H1 (cell line): Measurements from ENCODE around the gene CMTM1. TPM values are rescaled to one million over a fixed set of nuclear protein-coding genes. Genes with fewer than 3 reads are reported as not detected.

Experiments
- CTCF ChIA-PET: fragments of 300-600 bp; sonication (Branson Sonifier 250); formaldehyde crosslinking; loops from one replicate; lab custom pipeline; 2021; ENCODE audit not compliant: partially characterized antibody; lab: Charles Lee
- POLR2A ChIA-PET: fragments of 300-600 bp; sonication (Branson Sonifier 250); formaldehyde crosslinking; loops from one replicate; lab custom pipeline; 2021; ENCODE audit warnings: inconsistent platforms; ENCODE audit not compliant: partially characterized antibody; lab: Charles Lee
- DNase-seq, 2 experiments: peaks; one replicate each; pipeline versions ENCODE4 v3.0.0 to v3.0.0-alpha.2; 2010 to 2022; ENCODE audit warnings: low spot score in 2 of 2, low read depth in 1 of 2, mixed read lengths in 1 of 2
- FAIRE-seq: peaks from 2 replicates; lab custom pipeline; 2011; peaks lifted over from hg19 to GRCh38; lab: Jason Lieb, UNC
- H2AFZ ChIP-seq: 2 replicates; pipeline ENCODE4 v1.8.1; 2012; ENCODE audit warnings: low read length, inconsistent platforms
- H2AK5ac ChIP-seq: 2 replicates; pipeline ENCODE4 v1.6.1; 2013; ENCODE audit warnings: low read depth, low read length
- H2BK120ac ChIP-seq: replicated peaks from 2 replicates; pipeline ENCODE3; 2013; ENCODE audit warnings: low read depth, low read length, inconsistent platforms
- H2BK12ac ChIP-seq: 2 replicates; pipeline ENCODE4 v1.6.1; 2013; ENCODE audit warnings: low read depth, low read length
- H2BK15ac ChIP-seq: 2 replicates; pipeline ENCODE4 v1.6.1; 2013; ENCODE audit warnings: low read length
- H2BK20ac ChIP-seq: 2 replicates; pipeline ENCODE4 v1.6.1; 2013; ENCODE audit warnings: low read length
- H2BK5ac ChIP-seq: 2 replicates; pipeline ENCODE4 v1.6.1; 2013; ENCODE audit warnings: low read depth, low read length
- H3K14ac ChIP-seq: 2 replicates; pipeline ENCODE4 v1.6.1; 2013; ENCODE audit warnings: inconsistent platforms; ENCODE audit not compliant: insufficient read length
- H3K18ac ChIP-seq: 2 replicates; pipeline ENCODE4 v1.6.1; 2013; ENCODE audit warnings: low read length; ENCODE audit errors: extremely low read depth
- H3K23ac ChIP-seq: 2 replicates; pipeline ENCODE4 v1.6.1; 2013; ENCODE audit warnings: inconsistent platforms; ENCODE audit not compliant: insufficient read length
- H3K23me2 ChIP-seq: 2 replicates; pipeline ENCODE4 v1.6.1; 2013; ENCODE audit warnings: low read depth, low read length
- H3K27ac ChIP-seq: 2 replicates; pipeline ENCODE4 v1.6.1; 2011; ENCODE audit warnings: low read depth, low read length, inconsistent platforms
- H3K27me3 ChIP-seq, 4 experiments: replicated peaks in 1 of 4; 1 replicate in 1 of 4; 2 replicates in 3 of 4; pipeline versions ENCODE4 v1.6.1 to v1.8.1; 2011 to 2013; ENCODE audit warnings: low read length in 3 of 4, mild to moderate bottlenecking in 3 of 4, inconsistent platforms in 2 of 4, mixed read lengths in 2 of 4, moderate library complexity in 1 of 4; ENCODE audit not compliant: control insufficient read depth in 3 of 4, insufficient read depth in 3 of 4; ENCODE audit errors: extremely low read depth in 1 of 4
- H3K36me3 ChIP-seq, 4 experiments: 2 replicates each; pipeline versions ENCODE4 v1.6.1 to v1.8.1; 2011 to 2013; ENCODE audit warnings: mild to moderate bottlenecking in 4 of 4, low read length in 3 of 4, moderate library complexity in 2 of 4, control low read depth in 1 of 4, inconsistent platforms in 1 of 4; ENCODE audit not compliant: insufficient read depth in 4 of 4, control insufficient read depth in 2 of 4
- H3K4ac ChIP-seq: replicated peaks from 2 replicates; pipeline ENCODE3; 2013; ENCODE audit warnings: low read length, low read depth, mixed read lengths, inconsistent platforms; ENCODE audit not compliant: insufficient read length
- H3K4me1 ChIP-seq, 4 experiments: replicated peaks in 1 of 4; 1 replicate in 1 of 4; 2 replicates in 3 of 4; pipeline versions ENCODE4 v1.6.1 to v1.8.1; 2011 to 2013; ENCODE audit warnings: low read length in 3 of 4, inconsistent platforms in 2 of 4, mixed read lengths in 1 of 4; ENCODE audit not compliant: insufficient read depth in 4 of 4, control insufficient read depth in 3 of 4
- H3K4me2 ChIP-seq, 2 experiments: 2 replicates each; pipeline versions ENCODE4 v1.6.1 to v1.8.1; 2011 to 2013; ENCODE audit warnings: low read depth in 2 of 2, low read length in 2 of 2, control low read depth in 1 of 2, inconsistent platforms in 1 of 2, mild to moderate bottlenecking in 1 of 2; ENCODE audit not compliant: insufficient read depth in 1 of 2
- H3K4me3 ChIP-seq, 4 experiments: fragments of 200-600, 300-600 bp in 1 of 4; sonication (generic), shearing (Covaris generic), sonication (Bioruptor Twin) in 1 of 4; 2 replicates each; pipeline versions ENCODE4 v1.5.1 to v1.8.1; 2011 to 2016; ENCODE audit warnings: low read length in 4 of 4, low read depth in 3 of 4, control low read depth in 2 of 4, inconsistent platforms in 2 of 4, mild to moderate bottlenecking in 2 of 4, mixed read lengths in 1 of 4, moderate library complexity in 1 of 4; ENCODE audit not compliant: insufficient read depth in 2 of 4; ENCODE audit errors: extremely low read depth in 1 of 4
- H3K56ac ChIP-seq: replicated peaks from 2 replicates; pipeline ENCODE3; 2013; ENCODE audit warnings: low read depth, mild to moderate bottlenecking, mixed read lengths, low read length, inconsistent platforms; ENCODE audit not compliant: insufficient read length
- H3K79me1 ChIP-seq: 2 replicates; pipeline ENCODE4 v1.6.1; 2013; ENCODE audit warnings: low read depth, low read length, control low read depth
- H3K79me2 ChIP-seq, 2 experiments: 2 replicates each; pipeline versions ENCODE4 v1.6.1 to v1.8.1; 2012 to 2013; ENCODE audit warnings: low read length in 2 of 2, mild to moderate bottlenecking in 2 of 2, inconsistent platforms in 1 of 2; ENCODE audit not compliant: insufficient read depth in 2 of 2, control insufficient read depth in 1 of 2
- H3K9ac ChIP-seq, 4 experiments: replicated peaks in 1 of 4; 1 replicate in 1 of 4; 2 replicates in 3 of 4; pipeline versions ENCODE4 v1.6.1 to v1.8.1; 2011 to 2013; ENCODE audit warnings: low read depth in 3 of 4, low read length in 3 of 4, control low read depth in 2 of 4, mild to moderate bottlenecking in 2 of 4, moderate library complexity in 2 of 4, inconsistent platforms in 1 of 4; ENCODE audit errors: extremely low read depth in 1 of 4
- H3K9me3 ChIP-seq, 2 experiments: 2 replicates each; pipeline versions ENCODE4 v1.6.1 to v1.8.1; 2012 to 2013; ENCODE audit warnings: mild to moderate bottlenecking in 2 of 2, moderate library complexity in 2 of 2, control low read depth in 1 of 2, inconsistent platforms in 1 of 2, low read depth in 1 of 2, low read length in 1 of 2, mixed read lengths in 1 of 2; ENCODE audit not compliant: insufficient read depth in 2 of 2
- H4K20me1 ChIP-seq, 2 experiments: replicated peaks in 1 of 2; 2 replicates each; pipeline versions ENCODE3 to v1.8.1; 2011 to 2013; ENCODE audit warnings: inconsistent platforms in 2 of 2, low read length in 2 of 2, mild to moderate bottlenecking in 1 of 2; ENCODE audit not compliant: insufficient read depth in 2 of 2, control insufficient read depth in 1 of 2
- H4K5ac ChIP-seq: 2 replicates; pipeline ENCODE4 v1.6.1; 2013; ENCODE audit warnings: low read length, low read depth, mixed read lengths, inconsistent platforms; ENCODE audit not compliant: insufficient read length
- H4K8ac ChIP-seq: 2 replicates; pipeline ENCODE4 v1.8.0; 2013; ENCODE audit warnings: mild to moderate bottlenecking, moderate library complexity, low read length, inconsistent platforms; ENCODE audit not compliant: insufficient read depth; ENCODE audit errors: extremely low read depth
- H4K91ac ChIP-seq: replicated peaks from 2 replicates; pipeline ENCODE3; 2013; ENCODE audit warnings: low read length, mixed read lengths, inconsistent platforms; ENCODE audit not compliant: insufficient read length
- RNF2 ChIP-seq: fragments of 200-900, 300-1000 bp; sonication (generic); IDR thresholded peaks from 2 replicates; pipeline ENCODE4 v1.7.1; 2016; ENCODE audit warnings: borderline replicate concordance, low read depth, mild to moderate bottlenecking, antibody characterized with exemption, low read length; ENCODE audit not compliant: poor library complexity, severe bottlenecking; ENCODE audit errors: missing control alignments
- TCF12 ChIP-seq: IDR thresholded peaks from 2 replicates; pipeline ENCODE4 v1.6.1; 2011; ENCODE audit warnings: low read depth, mild to moderate bottlenecking, low read length
- TEAD4 ChIP-seq: IDR thresholded peaks from 2 replicates; pipeline ENCODE4 v1.6.1; 2012; ENCODE audit warnings: low read depth, low read length, inconsistent platforms, mixed read lengths
- WGBS, 2 experiments: shearing (Covaris generic) in 1 of 2; methylation state at CpG; one replicate each; pipeline versions ENCODE4 v1.1.6 to v1.1.7; 2013 to 2015; ENCODE audit warnings: low lambda C conversion rate in 2 of 2, mixed read lengths in 2 of 2, inconsistent platforms in 1 of 2, low coverage in 1 of 2, missing lambda C conversion rate in 1 of 2; ENCODE audit not compliant: insufficient replicate concordance in 2 of 2, insufficient coverage in 1 of 2, insufficient read length in 1 of 2; ENCODE audit errors: extremely low coverage in 1 of 2, missing lambda C conversion rate in 1 of 2; 5-methylcytosine and 5-hydroxymethylcytosine counted together
- polyA plus RNA-seq, 7 experiments: library from polyadenylated mRNA; depleted of rRNA in 3 of 7; stranded (reverse) in 5 of 7; unstranded in 2 of 7; fragments of >200 nt in 5 of 7; fragments of 200-250 nt in 2 of 7; gene quantifications; 1 replicate in 5 of 7; 2 replicates in 1 of 7; 4 replicates in 1 of 7; pipeline versions ENCODE4 v1.2.1 to v1.2.3, GENCODE V29; 2011 to 2013; ENCODE audit warnings: missing spikeins in 2 of 7, mixed read lengths in 2 of 7
- total RNA-seq: library from RNA; stranded (reverse); fragmentation: NEBNext Ultra II Directional; extraction: Animal tissue kit (Norgen Biotek cat#: 25700); gene quantifications from 2 replicates; pipeline ENCODE4 v1.2.1, GENCODE V29; 2021

The CMTM1 gene
- total and polyA plus RNA-seq, 2 of the 8 experiments (the other 6 are each of a cell fraction or from before 2014, with no cell fraction given) = 1.2 to 2.0 TPM

DNA sequence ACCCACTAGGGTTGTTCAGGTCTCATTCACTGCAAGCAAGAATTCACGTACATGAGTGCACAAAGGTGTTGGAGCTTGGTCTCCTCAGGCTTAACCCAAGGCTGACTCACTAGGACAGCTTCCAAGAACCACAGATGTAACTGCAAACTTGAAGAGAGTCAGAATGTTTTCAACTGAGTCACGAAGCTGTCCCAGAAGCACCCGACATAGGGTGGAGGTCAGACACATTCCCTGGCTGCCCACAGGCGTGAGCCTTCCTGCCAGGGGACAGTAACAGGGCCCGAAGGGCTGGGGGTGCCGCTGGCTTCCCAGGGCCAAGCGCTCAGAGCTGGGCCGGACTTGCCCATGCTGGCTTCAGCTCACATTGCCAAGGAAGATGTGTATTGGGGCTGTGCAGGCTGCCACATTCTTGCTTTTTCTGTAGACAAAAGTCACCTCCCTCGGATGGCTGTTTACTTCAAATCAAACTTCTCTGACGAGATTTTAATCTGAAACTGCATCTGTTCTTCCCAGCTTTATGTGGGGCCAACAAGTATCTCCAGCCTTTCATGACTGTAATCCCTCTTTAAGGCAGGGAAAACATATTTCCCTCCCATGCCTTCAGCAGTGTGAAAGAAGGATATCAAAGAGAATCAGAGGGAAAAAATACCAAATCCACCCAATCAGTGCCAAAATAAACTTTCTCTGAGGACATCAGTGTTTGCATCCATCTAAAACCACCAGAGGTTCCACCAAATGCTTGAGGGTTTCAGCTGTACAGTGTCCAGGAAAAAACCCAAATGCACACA lies 52.5 kb downstream of the CMTM1 start:
- Histone ChIP-seq H3K4me2 (no peak overlapping the region), H2BK15ac (no peak overlapping the region), H3K4me3 (no peak overlapping the region), H3K18ac (no peak overlapping the region), H3K4ac (no peak overlapping the region), H3K9ac (no peak overlapping the region), H4K91ac (no peak overlapping the region), H3K23ac (no peak overlapping the region), H4K5ac (no peak overlapping the region), H3K14ac (no peak overlapping the region), H2BK20ac (no peak overlapping the region), H2AFZ (no peak overlapping the region), H3K79me1 (no peaks in the 10 kb centered on the region; the same call in 1 of the 2 replicates), H3K27ac (no peak overlapping the region), H3K23me2 (no peaks in the 10 kb centered on the region), H3K27me3 (no peaks in the 10 kb centered on the region), H4K8ac (no peak overlapping the region), H3K36me3 (peaks cover 6 to 43% (median 12%) of the 10 kb centered on the region in 4 experiments; a peak in 7 of 8 replicates), H2BK120ac (no peak overlapping the region), H2AK5ac (no peak overlapping the region), H2BK12ac (no peak overlapping the region), H4K20me1 (peaks cover 6 to 10% of the 10 kb centered on the region in 2 experiments), H3K4me1 (peaks cover 3 to 14% (median 7%) of the 10 kb centered on the region in 4 experiments), H3K9me3 (peaks cover 0 to 5% of the 10 kb centered on the region in 2 experiments; a peak in 1 of 4 replicates), H3K56ac (no peak overlapping the region), H2BK5ac (no peak overlapping the region), H3K79me2 (no peaks in the 10 kb centered on the region)
- TF ChIP-seq TEAD4 (no peak), RNF2 (no peak), TCF12 (no peak)
- DNase-seq (no peak), FAIRE-seq (no peak)
- POLR2A ChIA-PET = interaction anchor here (1.7 kb wide), 1 partner anchor 10 kb away, joined by 6 read pairs; no protein-coding TSS in a partner anchor
- CTCF ChIA-PET = interaction anchor here (0.6 to 4.6 kb wide), 10 partner anchors 8 to 121 kb away, joined by 3 to 44 read pairs (median 4); no protein-coding TSS in a partner anchor
- WGBS, 2 experiments = 88% methylated on average over 10 of the region's 10 CpGs; no CpG with 5 or more reads in 1 of the 2 experiments
